Ishikawa (cell line): Measurements from ENCODE around the gene CSKMT.

Experiments
- CREB1 ChIP-seq: IDR thresholded peaks from 2 replicates; pipeline ENCODE4 v1.6.1; 2012; ENCODE audit warnings: low read depth
- EP300 ChIP-seq: IDR thresholded peaks from 2 replicates; pipeline ENCODE4 v1.6.1; 2012; ENCODE audit warnings: borderline replicate concordance
- FOXM1 ChIP-seq: IDR thresholded peaks from 2 replicates; pipeline ENCODE4 v1.6.1; 2012; ENCODE audit warnings: low read depth, borderline replicate concordance
- NFIC ChIP-seq: IDR thresholded peaks from 2 replicates; pipeline ENCODE4 v1.6.1; 2012
- RAD21 ChIP-seq: IDR thresholded peaks from 2 replicates; pipeline ENCODE4 v1.6.1; 2012; ENCODE audit warnings: low read depth
- REST ChIP-seq: IDR thresholded peaks from 2 replicates; pipeline ENCODE4 v1.6.1; 2012; ENCODE audit warnings: low read depth, mild to moderate bottlenecking
- TCF12 ChIP-seq: IDR thresholded peaks from 2 replicates; pipeline ENCODE4 v1.6.1; 2012; ENCODE audit warnings: low read depth
- USF1 ChIP-seq: IDR thresholded peaks from 2 replicates; pipeline ENCODE4 v1.6.1; 2012
- YY1 ChIP-seq: IDR thresholded peaks from 2 replicates; pipeline ENCODE4 v1.6.1; 2012; ENCODE audit warnings: low read depth
- TF ChIP-seq, protein P1 (sequence below): IDR thresholded peaks from 2 replicates; pipeline ENCODE4 v1.6.1; 2012

GRCh38 chr11:62689421-62690183, 24.5 kb downstream of the CSKMT start, which contains the start of gene LRRN4CL:
- TF ChIP-seq RAD21 (no peak), TCF12 (no peak), YY1 (no peak), EP300 (no peak), REST (no peak), FOXM1 (no peak), CREB1 (no peak), NFIC (no peak), USF1 (no peak)
- TF ChIP-seq, protein P1, sequence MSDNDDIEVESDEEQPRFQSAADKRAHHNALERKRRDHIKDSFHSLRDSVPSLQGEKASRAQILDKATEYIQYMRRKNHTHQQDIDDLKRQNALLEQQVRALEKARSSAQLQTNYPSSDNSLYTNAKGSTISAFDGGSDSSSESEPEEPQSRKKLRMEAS, result no peak
